H1 (cell line): Measurements from ENCODE around the gene IL1RAP.

ENCODE experiments used
- ASH2L ChIP-seq: fragments of 200-600, 300-600 bp; sonication (generic); IDR thresholded peaks from one replicate; pipeline ENCODE4 v1.7.1; 2017; ENCODE audit warnings: low read length
- CHD2 ChIP-seq: IDR thresholded peaks from 2 replicates; pipeline ENCODE4 v1.6.1; 2012; ENCODE audit warnings: low read length, improper control_type of control experiment
- EP300 ChIP-seq, 2 experiments: IDR thresholded peaks; 1 replicate in 1 of 2; 2 replicates in 1 of 2; pipeline ENCODE4 v1.6.1; 2011 to 2012; ENCODE audit warnings: low read depth in 2 of 2, low read length in 2 of 2, mild to moderate bottlenecking in 2 of 2, borderline replicate concordance in 1 of 2, inconsistent platforms in 1 of 2, moderate library complexity in 1 of 2
- FOSL1 ChIP-seq: IDR thresholded peaks from 2 replicates; pipeline ENCODE4 v1.6.1; 2011; ENCODE audit warnings: mild to moderate bottlenecking, low read depth, low read length, moderate library complexity; ENCODE audit not compliant: insufficient read depth
- JUN ChIP-seq: IDR thresholded peaks from 2 replicates; pipeline ENCODE4 v1.6.1; 2011; ENCODE audit warnings: low read depth, mild to moderate bottlenecking, improper control_type of control experiment, low read length
- POLR2A ChIP-seq, 2 experiments: IDR thresholded peaks; 1 replicate in 1 of 2; 2 replicates in 1 of 2; pipeline ENCODE4 v1.6.1; 2011; ENCODE audit warnings: low read depth in 2 of 2, low read length in 2 of 2, mild to moderate bottlenecking in 2 of 2; ENCODE audit errors: control extremely low read depth in 1 of 2
- TCF12 ChIP-seq: IDR thresholded peaks from 2 replicates; pipeline ENCODE4 v1.6.1; 2011; ENCODE audit warnings: low read depth, mild to moderate bottlenecking, low read length
- ZNF274 ChIP-seq: IDR thresholded peaks from 2 replicates; pipeline ENCODE4 v1.7.0; 2012; ENCODE audit warnings: low read length, borderline replicate concordance; ENCODE audit errors: extremely low read depth
- TF ChIP-seq, protein P1 (sequence below), 3 experiments: IDR thresholded peaks; 1 replicate in 2 of 3; 2 replicates in 1 of 3; pipeline versions ENCODE4 v1.5.1 to v1.6.1; 2011; ENCODE audit warnings: low read length in 3 of 3, mild to moderate bottlenecking in 3 of 3, inconsistent platforms in 2 of 3, low read depth in 1 of 3, moderate library complexity in 1 of 3; ENCODE audit not compliant: insufficient read depth in 1 of 3; ENCODE audit errors: control extremely low read depth in 1 of 3

DNA sequence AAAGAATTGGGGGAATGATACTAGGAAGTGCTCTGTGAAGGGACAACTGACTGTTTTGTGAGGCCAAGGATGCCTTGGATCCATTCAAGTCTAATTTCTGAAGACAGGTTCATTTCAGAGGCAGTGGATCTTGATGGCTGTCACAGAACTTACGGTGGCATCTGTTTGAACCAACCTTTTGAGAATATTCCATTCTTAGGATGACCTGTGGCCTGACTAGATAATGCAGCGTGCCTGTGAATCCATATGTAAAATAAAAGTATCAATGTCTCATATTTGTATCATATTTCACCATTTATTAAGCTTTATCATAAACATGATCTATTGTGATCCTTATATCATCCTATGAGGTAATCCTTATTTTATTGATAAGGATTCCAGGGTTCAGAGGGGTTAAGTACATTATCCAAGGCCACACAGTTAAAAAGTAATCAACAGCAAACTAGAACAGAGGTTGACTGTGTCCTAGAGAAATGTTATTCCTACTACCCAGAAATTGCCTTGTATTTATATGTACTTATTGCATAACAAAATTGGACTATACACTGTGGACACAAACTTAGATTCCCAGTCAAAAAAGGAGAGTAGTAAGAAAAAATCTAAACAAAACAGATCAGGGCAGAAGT lies 34.3 kb downstream of the IL1RAP start:
- TF ChIP-seq, protein P1, sequence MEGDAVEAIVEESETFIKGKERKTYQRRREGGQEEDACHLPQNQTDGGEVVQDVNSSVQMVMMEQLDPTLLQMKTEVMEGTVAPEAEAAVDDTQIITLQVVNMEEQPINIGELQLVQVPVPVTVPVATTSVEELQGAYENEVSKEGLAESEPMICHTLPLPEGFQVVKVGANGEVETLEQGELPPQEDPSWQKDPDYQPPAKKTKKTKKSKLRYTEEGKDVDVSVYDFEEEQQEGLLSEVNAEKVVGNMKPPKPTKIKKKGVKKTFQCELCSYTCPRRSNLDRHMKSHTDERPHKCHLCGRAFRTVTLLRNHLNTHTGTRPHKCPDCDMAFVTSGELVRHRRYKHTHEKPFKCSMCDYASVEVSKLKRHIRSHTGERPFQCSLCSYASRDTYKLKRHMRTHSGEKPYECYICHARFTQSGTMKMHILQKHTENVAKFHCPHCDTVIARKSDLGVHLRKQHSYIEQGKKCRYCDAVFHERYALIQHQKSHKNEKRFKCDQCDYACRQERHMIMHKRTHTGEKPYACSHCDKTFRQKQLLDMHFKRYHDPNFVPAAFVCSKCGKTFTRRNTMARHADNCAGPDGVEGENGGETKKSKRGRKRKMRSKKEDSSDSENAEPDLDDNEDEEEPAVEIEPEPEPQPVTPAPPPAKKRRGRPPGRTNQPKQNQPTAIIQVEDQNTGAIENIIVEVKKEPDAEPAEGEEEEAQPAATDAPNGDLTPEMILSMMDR (IDR thresholded peaks at IDR 0.05; ENCODE audit: control extremely low read depth in 1 of 3, insufficient read depth in 1 of 3, low read depth in 1 of 3, low read length in 3 of 3) = no peak
- TF ChIP-seq POLR2A (IDR thresholded peaks at IDR 0.05; ENCODE audit: control extremely low read depth in 1 of 2, low read depth in 2 of 2, low read length in 2 of 2) = no peak
- TF ChIP-seq JUN = no peak
- no peak for TF ChIP-seq FOSL1
- TF ChIP-seq ZNF274 = no peak
- no peak for TF ChIP-seq CHD2
- no peak for TF ChIP-seq ASH2L
- TF ChIP-seq EP300 (IDR thresholded peaks at IDR 0.05; ENCODE audit: borderline replicate concordance in 1 of 2, low read depth in 2 of 2, low read length in 2 of 2) = no peak
- no peak for TF ChIP-seq TCF12
